K562 (cell line): ENCODE data around the gene ACTN2. TPM values are rescaled to one million over a fixed set of nuclear protein-coding genes. Genes with fewer than 3 reads are reported as not detected.

Experiments
- MGA ChIP-seq: fragments of 450-650 bp; IDR thresholded peaks from 2 replicates; pipeline ENCODE4 v1.6.1; 2016; ENCODE audit warnings: mild to moderate bottlenecking, moderate library complexity
- MTA3 ChIP-seq: fragments of 450-650 bp; formaldehyde crosslinking; IDR thresholded peaks from 2 replicates; pipeline ENCODE4 v1.6.1; 2017; ENCODE audit warnings: mild to moderate bottlenecking, borderline replicate concordance
- NR2F6 ChIP-seq: fragments of 450-650 bp; formaldehyde crosslinking; IDR thresholded peaks from 2 replicates; pipeline ENCODE4 v1.4.0; 2020; ENCODE audit warnings: mild to moderate bottlenecking
- TEAD2 ChIP-seq: fragments of 450-650 bp; IDR thresholded peaks from 2 replicates; pipeline ENCODE4 v1.6.1; 2016; ENCODE audit warnings: missing genetic modification characterization, control low read depth, missing compliant biosample characterization
- ZNF551 ChIP-seq: fragments of 250-450 bp; sonication (Bioruptor Pico); IDR thresholded peaks from 2 replicates; pipeline ENCODE4 v1.5.0; 2021; ENCODE audit warnings: mild to moderate bottlenecking, moderate library complexity
- polyA plus RNA-seq, 8 experiments: library from polyadenylated mRNA; depleted of rRNA in 4 of 8; stranded (reverse) in 5 of 8; unstranded in 3 of 8; fragments of >200 nt; fragmentation: Nextera tagmentation in 2 of 8; fragmentation: Illumina TruSeq in 1 of 8; extraction: Ambion mirVana in 2 of 8; extraction: Trizol in 1 of 8; gene quantifications; 2 replicates each; pipeline versions ENCODE4 v1.2.1 to v1.2.3, GENCODE V29; 2011 to 2014; ENCODE audit warnings: inconsistent platforms in 1 of 8, missing spikeins in 1 of 8
- total RNA-seq, 7 experiments: library from RNA; depleted of rRNA in 6 of 7; stranded (reverse); fragments of >200 nt in 6 of 7; fragmentation: Illumina TruSeq in 2 of 7; extraction: Trizol in 2 of 7; gene quantifications; 2 replicates each; pipeline versions ENCODE4 v1.2.1 to v1.2.3, GENCODE V29; 2011 to 2021; ENCODE audit warnings: low replicate concordance in 1 of 7

The ACTN2 gene
- total and polyA plus RNA-seq, 9 of the 15 experiments (the other 6 are each of a cell fraction or from before 2014, with no cell fraction given): 0.18 to 0.94 (median 0.42) TPM

GRCh38 chr1:236724049-236724448 lies 37.8 kb downstream of the ACTN2 start (continued):
- TF ChIP-seq MGA: peak; percentile 38
- TF ChIP-seq MTA3: no peak
- TF ChIP-seq TEAD2 (tag): no peak
- TF ChIP-seq NR2F6 (CRISPR knock-in tag): no peak
- TF ChIP-seq ZNF551: no peak
